GM12891 (cell line): ENCODE measurements around the gene FAM222A.

Experiments
- PAX5 ChIP-seq: IDR thresholded peaks from 2 replicates; pipeline ENCODE4 v1.6.1; 2011; ENCODE audit warnings: low read length, moderate library complexity, mild to moderate bottlenecking; ENCODE audit not compliant: insufficient read depth, severe bottlenecking
- POLR2A ChIP-seq: IDR thresholded peaks from 2 replicates; pipeline ENCODE4 v1.6.1; 2011; ENCODE audit warnings: low read depth, low read length, control low read depth
- POLR2AphosphoS5 ChIP-seq: IDR thresholded peaks from 2 replicates; pipeline ENCODE4 v1.6.1; 2011; ENCODE audit warnings: low read depth, low read length, control low read depth
- POU2F2 ChIP-seq: IDR thresholded peaks from 2 replicates; pipeline ENCODE4 v1.6.1; 2011; ENCODE audit warnings: low read depth, mild to moderate bottlenecking, control low read depth, low read length, moderate library complexity
- SPI1 ChIP-seq: IDR thresholded peaks from 2 replicates; pipeline ENCODE4 v1.6.1; 2011; ENCODE audit warnings: low read depth, low read length, control low read depth
- TAF1 ChIP-seq: IDR thresholded peaks from 2 replicates; pipeline ENCODE4 v1.6.1; 2011; ENCODE audit warnings: low read depth, low read length, control low read depth

DNA sequence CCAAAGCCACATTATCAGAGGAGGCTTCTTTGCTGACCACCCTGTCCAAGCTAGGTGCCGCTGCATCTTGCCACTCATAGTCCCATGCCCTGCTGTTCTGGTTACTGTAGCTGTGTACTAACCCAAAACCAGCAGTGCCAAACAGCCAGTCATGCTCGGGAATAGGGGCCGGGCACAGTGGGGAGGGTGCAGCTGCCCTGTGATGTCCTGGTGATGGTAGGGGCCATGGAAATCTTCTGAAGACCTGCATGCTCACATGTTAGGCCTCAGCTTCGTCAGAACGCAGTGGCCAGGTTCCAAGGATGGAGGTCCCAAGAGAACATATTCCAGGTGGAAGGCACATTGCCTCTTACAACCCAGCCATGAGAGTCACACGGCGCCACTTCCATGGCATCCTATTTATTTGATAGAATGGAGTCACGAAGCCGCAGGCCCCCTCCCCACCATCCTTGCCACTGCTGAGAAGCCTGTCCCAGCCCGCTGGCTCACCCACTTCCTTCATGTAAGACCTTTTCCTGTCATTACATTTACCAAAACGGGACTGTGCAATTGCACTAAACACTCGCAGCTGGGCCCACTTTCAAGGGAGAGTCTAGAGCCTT is 48.5 kb downstream of the FAM222A start:
- TF ChIP-seq SPI1 (no peak), POLR2AphosphoS5 (no peak), POLR2A (no peak), TAF1 (no peak), POU2F2 (no peak), PAX5 (no peak)
